ENCODE data around the gene AGPAT2.

Gene AGPAT2

GRCh38 chr9:136658849-136659535, 28.3 kb downstream of the AGPAT2 start:
- in situ Hi-C loops (cut with MboI; ENCODE audit: low pct_unique_long_range_greater_than_20kb, low sequenced_read_pairs, unreplicated experiment) = no loop called here
- TF ChIP-seq, protein P1, sequence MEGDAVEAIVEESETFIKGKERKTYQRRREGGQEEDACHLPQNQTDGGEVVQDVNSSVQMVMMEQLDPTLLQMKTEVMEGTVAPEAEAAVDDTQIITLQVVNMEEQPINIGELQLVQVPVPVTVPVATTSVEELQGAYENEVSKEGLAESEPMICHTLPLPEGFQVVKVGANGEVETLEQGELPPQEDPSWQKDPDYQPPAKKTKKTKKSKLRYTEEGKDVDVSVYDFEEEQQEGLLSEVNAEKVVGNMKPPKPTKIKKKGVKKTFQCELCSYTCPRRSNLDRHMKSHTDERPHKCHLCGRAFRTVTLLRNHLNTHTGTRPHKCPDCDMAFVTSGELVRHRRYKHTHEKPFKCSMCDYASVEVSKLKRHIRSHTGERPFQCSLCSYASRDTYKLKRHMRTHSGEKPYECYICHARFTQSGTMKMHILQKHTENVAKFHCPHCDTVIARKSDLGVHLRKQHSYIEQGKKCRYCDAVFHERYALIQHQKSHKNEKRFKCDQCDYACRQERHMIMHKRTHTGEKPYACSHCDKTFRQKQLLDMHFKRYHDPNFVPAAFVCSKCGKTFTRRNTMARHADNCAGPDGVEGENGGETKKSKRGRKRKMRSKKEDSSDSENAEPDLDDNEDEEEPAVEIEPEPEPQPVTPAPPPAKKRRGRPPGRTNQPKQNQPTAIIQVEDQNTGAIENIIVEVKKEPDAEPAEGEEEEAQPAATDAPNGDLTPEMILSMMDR (IDR thresholded peaks at IDR 0.05; ENCODE audit: extremely low read depth, insufficient read depth, missing control alignments) = no peak
- DNase-seq (ENCODE audit: low spot score) = no peak

GRCh38 chr9:136657974-136658848, 29.0 kb downstream of the AGPAT2 start:
- in situ Hi-C loops (cut with MboI; ENCODE audit: low pct_unique_long_range_greater_than_20kb, low sequenced_read_pairs, unreplicated experiment) = no loop called here
- no peak for DNase-seq (ENCODE audit: low spot score)
- TF ChIP-seq, protein P1 (IDR thresholded peaks at IDR 0.05; ENCODE audit: extremely low read depth, insufficient read depth, missing control alignments) = no peak

DNA sequence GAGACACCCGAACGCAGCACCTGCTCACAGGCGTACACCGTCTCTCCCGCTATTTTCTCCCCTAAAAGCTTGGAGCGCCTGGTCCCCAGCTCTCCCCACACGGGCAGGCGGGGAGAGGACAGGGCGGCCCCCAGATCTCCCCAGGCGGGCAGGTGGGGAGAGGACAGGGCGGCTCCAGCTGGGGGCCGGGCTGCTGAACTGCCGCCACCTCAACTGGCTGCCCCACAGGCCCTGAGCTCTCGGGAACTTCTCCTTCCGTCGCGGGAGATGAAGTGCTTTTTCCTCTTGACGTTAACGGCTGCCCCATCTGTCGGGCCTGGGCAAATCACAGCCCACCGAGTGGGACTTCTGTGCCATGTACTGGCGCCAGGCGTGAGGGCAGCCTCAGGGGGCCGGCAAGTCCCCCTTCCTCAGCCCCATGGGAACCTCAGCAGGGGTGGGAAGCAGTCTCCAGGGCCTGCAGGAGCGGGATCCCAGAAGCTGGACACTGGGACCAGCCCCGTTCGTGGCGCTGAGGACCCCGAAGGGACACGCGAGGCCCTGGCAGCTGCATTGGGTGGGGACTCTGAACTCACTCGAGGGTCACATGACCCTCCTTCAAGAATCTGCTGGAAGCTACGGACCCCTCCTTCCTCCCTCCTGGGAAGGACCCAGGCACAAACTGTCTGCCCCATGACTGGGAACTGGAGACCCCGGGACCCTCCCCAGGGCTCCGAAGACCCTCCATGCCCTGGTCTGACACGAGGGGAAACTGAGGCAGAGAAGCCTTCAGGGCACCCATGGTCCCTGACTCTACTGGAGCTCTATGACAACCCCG, 30.3 kb downstream of the AGPAT2 start:
- DNase-seq (ENCODE audit: low spot score) = no peak
- in situ Hi-C loops (cut with MboI; ENCODE audit: low pct_unique_long_range_greater_than_20kb, low sequenced_read_pairs, unreplicated experiment) = no loop called here
- TF ChIP-seq, protein P1 (IDR thresholded peaks at IDR 0.05; ENCODE audit: extremely low read depth, insufficient read depth, missing control alignments) = no peak

DNA sequence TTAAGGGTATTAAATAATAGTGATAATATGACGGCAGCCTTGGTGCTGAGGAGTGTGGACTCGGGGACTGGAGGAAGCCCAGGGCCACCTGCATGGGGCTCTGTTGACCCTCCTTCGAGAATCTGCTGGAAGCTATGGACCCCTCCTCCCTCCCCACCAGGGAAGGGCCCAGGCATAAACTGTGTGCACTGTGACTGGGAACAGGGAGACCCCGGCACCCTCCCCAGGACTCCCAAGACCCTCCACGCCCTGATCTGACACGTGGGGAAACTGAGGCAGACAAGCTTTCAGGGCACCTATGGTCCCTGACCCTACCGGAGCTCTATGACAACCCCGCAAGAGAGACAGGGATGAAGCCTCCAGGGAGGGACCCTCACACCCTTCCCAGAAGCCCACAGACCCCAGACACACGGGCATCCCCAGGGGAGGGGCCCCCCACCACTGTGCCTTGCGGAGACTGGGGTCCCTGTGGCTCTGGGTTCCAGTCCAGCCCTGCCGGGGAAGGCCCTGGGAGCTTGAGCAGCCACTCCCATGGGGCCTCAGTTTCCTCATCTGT, 31.0 kb downstream of the AGPAT2 start:
- TF ChIP-seq, protein P1 (IDR thresholded peaks at IDR 0.05; ENCODE audit: extremely low read depth, insufficient read depth, missing control alignments) = no peak

DNA sequence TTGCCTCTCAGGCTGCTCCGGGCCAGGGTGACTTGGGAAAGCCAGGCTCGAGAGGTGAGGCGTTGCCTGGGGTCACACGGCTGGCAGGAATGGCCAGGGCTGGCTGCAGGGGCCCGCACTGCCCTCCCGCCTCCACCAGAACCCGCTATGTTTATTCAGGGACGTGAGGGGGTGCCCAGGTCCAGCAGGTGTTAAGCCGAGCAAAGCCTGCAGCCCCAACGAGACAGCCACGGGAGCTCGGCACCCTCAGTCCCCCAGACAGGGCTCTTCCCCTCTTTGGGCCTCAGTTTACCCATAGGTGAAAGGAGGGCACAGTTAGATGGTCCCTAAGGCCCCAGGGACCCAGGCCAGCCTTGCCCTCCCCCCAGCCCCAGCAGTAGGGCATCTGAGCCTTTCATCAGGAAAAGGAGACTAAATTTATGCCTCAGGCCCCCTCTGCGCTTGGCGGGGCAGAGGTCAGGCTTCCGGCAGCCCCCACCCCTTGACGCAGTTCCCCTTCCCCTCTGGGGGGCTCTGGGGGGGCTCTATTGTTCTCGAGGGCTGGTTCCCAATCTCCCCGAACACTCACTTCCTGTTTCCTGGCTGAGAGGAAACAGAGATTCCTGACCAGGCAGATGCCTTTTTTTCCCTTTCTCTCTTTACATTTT, 31.6 kb downstream of the AGPAT2 start:
- in situ Hi-C loops (cut with MboI; ENCODE audit: low pct_unique_long_range_greater_than_20kb, low sequenced_read_pairs, unreplicated experiment) = no loop called here
- no peak for DNase-seq (ENCODE audit: low spot score)
- TF ChIP-seq, protein P1 (IDR thresholded peaks at IDR 0.05; ENCODE audit: extremely low read depth, insufficient read depth, missing control alignments) = no peak

More for the DNA sequence above, 31.0 kb downstream of the AGPAT2 start:
- DNase-seq (ENCODE audit: low spot score) = no peak
- in situ Hi-C loops (cut with MboI; ENCODE audit: low pct_unique_long_range_greater_than_20kb, low sequenced_read_pairs, unreplicated experiment) = no loop called here

All from GM13977 (cell line).